OCI-LY7 (cell line): ENCODE results near the gene COL5A2.

Experiments
- EZH2phosphoT487 ChIP-seq: fragments of 200-600 bp; sonication (generic); IDR thresholded peaks from 2 replicates; pipeline ENCODE4 v1.6.1; 2018; ENCODE audit warnings: low read depth, borderline replicate concordance, mild to moderate bottlenecking, mixed run types, antibody characterized with exemption, low read length, moderate library complexity, mixed read lengths
- TF ChIP-seq, protein P1 (sequence below): fragments of 200-600 bp; sonication (generic); conservative IDR thresholded peaks from 2 replicates; pipeline ENCODE4 v1.5.1; 2014; ENCODE audit warnings: mild to moderate bottlenecking, antibody characterized with exemption, low read length, moderate library complexity, mixed read lengths

DNA sequence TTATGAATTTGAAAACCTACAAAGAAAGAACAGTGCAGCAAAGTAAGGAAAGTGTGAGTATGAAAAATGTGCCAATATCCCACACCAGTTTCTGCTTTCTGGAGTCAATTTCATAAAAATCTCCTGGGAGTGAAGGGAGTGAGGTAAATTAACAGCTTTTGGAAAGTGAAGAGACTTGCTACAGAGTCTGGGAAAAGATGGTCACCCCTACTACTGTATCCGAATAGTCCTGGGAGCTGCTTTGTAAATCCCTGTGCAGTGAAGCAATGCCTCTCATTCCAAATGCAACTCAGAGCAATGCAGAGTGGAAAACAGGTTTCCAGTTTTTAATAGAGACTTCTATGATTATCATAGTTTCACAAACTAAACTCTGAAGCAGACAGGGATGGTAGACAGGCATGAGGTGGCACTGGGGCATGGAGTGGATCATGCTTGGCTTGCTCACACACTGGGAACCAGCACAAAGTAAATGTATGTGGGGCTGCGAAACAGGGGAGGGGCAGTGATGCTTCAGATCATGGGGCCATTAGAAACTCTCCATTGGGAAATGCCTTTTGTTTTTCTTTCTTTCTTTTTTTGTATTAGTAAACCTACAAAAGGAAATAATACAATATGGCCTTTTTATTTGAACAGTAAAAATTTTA lies 10.6 kb downstream of the COL5A2 start:
- TF ChIP-seq, protein P1, sequence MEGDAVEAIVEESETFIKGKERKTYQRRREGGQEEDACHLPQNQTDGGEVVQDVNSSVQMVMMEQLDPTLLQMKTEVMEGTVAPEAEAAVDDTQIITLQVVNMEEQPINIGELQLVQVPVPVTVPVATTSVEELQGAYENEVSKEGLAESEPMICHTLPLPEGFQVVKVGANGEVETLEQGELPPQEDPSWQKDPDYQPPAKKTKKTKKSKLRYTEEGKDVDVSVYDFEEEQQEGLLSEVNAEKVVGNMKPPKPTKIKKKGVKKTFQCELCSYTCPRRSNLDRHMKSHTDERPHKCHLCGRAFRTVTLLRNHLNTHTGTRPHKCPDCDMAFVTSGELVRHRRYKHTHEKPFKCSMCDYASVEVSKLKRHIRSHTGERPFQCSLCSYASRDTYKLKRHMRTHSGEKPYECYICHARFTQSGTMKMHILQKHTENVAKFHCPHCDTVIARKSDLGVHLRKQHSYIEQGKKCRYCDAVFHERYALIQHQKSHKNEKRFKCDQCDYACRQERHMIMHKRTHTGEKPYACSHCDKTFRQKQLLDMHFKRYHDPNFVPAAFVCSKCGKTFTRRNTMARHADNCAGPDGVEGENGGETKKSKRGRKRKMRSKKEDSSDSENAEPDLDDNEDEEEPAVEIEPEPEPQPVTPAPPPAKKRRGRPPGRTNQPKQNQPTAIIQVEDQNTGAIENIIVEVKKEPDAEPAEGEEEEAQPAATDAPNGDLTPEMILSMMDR = no peak
- no peak for TF ChIP-seq EZH2phosphoT487
